Measurements from ENCODE around the gene ADARB2. TPM values are rescaled to one million over a fixed set of nuclear protein-coding genes. Genes with fewer than 3 reads are reported as not detected.

ADARB2 gene
- total and polyA plus RNA-seq, 7 experiments from 2014 or later = 0.05 to 13.6 (median 6.3) TPM; not detected in 3

GRCh38 chr10:1643161-1643907 lies 94.0 kb downstream of the ADARB2 start:
- Histone ChIP-seq H3K36me3 (ENCODE audit: control insufficient read depth in 2 of 3, insufficient read depth in 3 of 3, low read length in 3 of 3) (no peaks in the 10 kb centered on the region), H3K9me3 (ENCODE audit: control insufficient read depth in 2 of 3, low read length in 3 of 3) (no peaks in the 10 kb centered on the region), H3K27me3 (ENCODE audit: control insufficient read depth in 2 of 2, insufficient read depth in 2 of 2, low read length in 2 of 2) (no peaks in the 10 kb centered on the region), H3K4me1 (ENCODE audit: control insufficient read depth in 2 of 2, insufficient read depth in 2 of 2, low read length in 2 of 2) (no peaks in the 10 kb centered on the region), H3K4me3 (ENCODE audit: low read length) (no peak overlapping the region), H3K27ac (ENCODE audit: low read depth, low read length) (no peak overlapping the region)
- no peak for ATAC-seq
- ChIA-PET POLR2A (no interaction called here), CTCF (no interaction called here)
- Mint-ChIP-seq H3K27me3 (peaks cover 0 to 32% (median 5%) of the 10 kb centered on the region in 5 donors), H3K4me1 (peaks cover 0 to 9% (median 0%) of the 10 kb centered on the region in 7 donors), H3K36me3 (peaks cover 0 to 3% (median 0%) of the 10 kb centered on the region in 5 donors), H3K9me3 (peaks cover 0 to 3% (median 0%) of the 10 kb centered on the region in 11 donors), H3K4me3 (peak overlapping the region in 1 of 10 donors; percentile 18), H3K27ac (peak overlapping the region in 1 of 9 donors; percentile 68)
- intact Hi-C loops (cut with micrococcal nuclease) = no loop called here
- DNase-seq = no peak

GRCh38 chr10:1642600-1643160 lies 94.6 kb downstream of the ADARB2 start:
- Histone ChIP-seq H3K4me1 (ENCODE audit: control insufficient read depth in 2 of 2, insufficient read depth in 2 of 2, low read length in 2 of 2) (no peaks in the 10 kb centered on the region), H3K9me3 (ENCODE audit: control insufficient read depth in 2 of 3, low read length in 3 of 3) (no peaks in the 10 kb centered on the region), H3K27ac (ENCODE audit: low read depth, low read length) (no peak overlapping the region), H3K27me3 (ENCODE audit: control insufficient read depth in 2 of 2, insufficient read depth in 2 of 2, low read length in 2 of 2) (no peaks in the 10 kb centered on the region), H3K4me3 (ENCODE audit: low read length) (no peak overlapping the region), H3K36me3 (ENCODE audit: control insufficient read depth in 2 of 3, insufficient read depth in 3 of 3, low read length in 3 of 3) (no peaks in the 10 kb centered on the region)
- Mint-ChIP-seq H3K36me3 (peaks cover 0 to 3% (median 0%) of the 10 kb centered on the region in 5 donors), H3K4me1 (peaks cover 0 to 9% (median 0%) of the 10 kb centered on the region in 7 donors), H3K27ac (no peak overlapping the region), H3K4me3 (no peak overlapping the region), H3K9me3 (peaks cover 0 to 3% (median 0%) of the 10 kb centered on the region in 11 donors), H3K27me3 (peaks cover 0 to 32% (median 5%) of the 10 kb centered on the region in 5 donors)
- ChIA-PET CTCF (no interaction called here), POLR2A (no interaction called here)
- intact Hi-C loops (cut with micrococcal nuclease) = no loop called here
- DNase-seq (no peak), ATAC-seq (no peak)

GRCh38 chr10:1641402-1641801 lies 95.9 kb downstream of the ADARB2 start:
- no peaks in the 10 kb centered on the region for H3K36me3 ChIP-seq (ENCODE audit: control insufficient read depth in 2 of 3, insufficient read depth in 3 of 3, low read length in 3 of 3)
- ChIA-PET CTCF (no interaction called here), POLR2A (no interaction called here)
- no peaks in the 10 kb centered on the region for H3K9me3 ChIP-seq (ENCODE audit: control insufficient read depth in 2 of 3, low read length in 3 of 3)
- Mint-ChIP-seq H3K9me3 (peaks cover 0 to 3% (median 0%) of the 10 kb centered on the region in 11 donors), H3K27me3 (peaks cover 0 to 32% (median 5%) of the 10 kb centered on the region in 5 donors), H3K4me3 (no peak overlapping the region), H3K36me3 (peaks cover 0 to 3% (median 0%) of the 10 kb centered on the region in 5 donors), H3K27ac (no peak overlapping the region), H3K4me1 (peaks cover 0 to 9% (median 0%) of the 10 kb centered on the region in 7 donors)
- intact Hi-C loops (cut with micrococcal nuclease) = no loop called here
- no peaks in the 10 kb centered on the region for H3K27me3 ChIP-seq (ENCODE audit: control insufficient read depth in 2 of 2, insufficient read depth in 2 of 2, low read length in 2 of 2)
- ATAC-seq (no peak), DNase-seq (no peak)
- H3K27ac ChIP-seq (ENCODE audit: low read depth, low read length) = no peak overlapping the region
- H3K4me3 ChIP-seq (ENCODE audit: low read length) = no peak overlapping the region
- H3K4me1 ChIP-seq (ENCODE audit: control insufficient read depth in 2 of 2, insufficient read depth in 2 of 2, low read length in 2 of 2) = no peaks in the 10 kb centered on the region

- no peak overlapping the region for H3K4me3 Mint-ChIP-seq
- H3K4me1 Mint-ChIP-seq = peaks cover 0 to 9% (median 0%) of the 10 kb centered on the region in 7 donors
- POLR2A ChIA-PET = no interaction called here
- no peak for ATAC-seq
- peaks cover 0 to 3% (median 0%) of the 10 kb centered on the region in 11 donors for H3K9me3 Mint-ChIP-seq
- no peaks in the 10 kb centered on the region for H3K36me3 ChIP-seq (ENCODE audit: control insufficient read depth in 2 of 3, insufficient read depth in 3 of 3, low read length in 3 of 3)
- no peaks in the 10 kb centered on the region for H3K9me3 ChIP-seq (ENCODE audit: control insufficient read depth in 2 of 3, low read length in 3 of 3)
- no peak overlapping the region for H3K4me3 ChIP-seq (ENCODE audit: low read length)
- CTCF ChIA-PET = no interaction called here
- H3K27ac ChIP-seq (ENCODE audit: low read depth, low read length) = no peak overlapping the region
- intact Hi-C loops (cut with micrococcal nuclease) = no loop called here
- no peaks in the 10 kb centered on the region for H3K27me3 ChIP-seq (ENCODE audit: control insufficient read depth in 2 of 2, insufficient read depth in 2 of 2, low read length in 2 of 2)
- H3K27me3 Mint-ChIP-seq = peaks cover 2 to 21% (median 12%) of the 10 kb centered on the region in 5 donors
- no peak overlapping the region for H3K27ac Mint-ChIP-seq
- H3K4me1 ChIP-seq (ENCODE audit: control insufficient read depth in 2 of 2, insufficient read depth in 2 of 2, low read length in 2 of 2) = no peaks in the 10 kb centered on the region
- peaks cover 0 to 3% (median 0%) of the 10 kb centered on the region in 5 donors for H3K36me3 Mint-ChIP-seq
- no peak for DNase-seq
Measured at GRCh38 chr10:1638889-1639419, 98.4 kb downstream of the ADARB2 start.

- H3K27me3 Mint-ChIP-seq = peaks cover 2 to 20% (median 14%) of the 10 kb centered on the region in 5 donors
- intact Hi-C loops (cut with micrococcal nuclease) = no loop called here
- Histone ChIP-seq H3K4me1 (ENCODE audit: control insufficient read depth in 2 of 2, insufficient read depth in 2 of 2, low read length in 2 of 2) (no peaks in the 10 kb centered on the region), H3K27ac (ENCODE audit: low read depth, low read length) (no peak overlapping the region), H3K4me3 (ENCODE audit: low read length) (no peak overlapping the region), H3K9me3 (ENCODE audit: control insufficient read depth in 2 of 3, low read length in 3 of 3) (no peaks in the 10 kb centered on the region), H3K36me3 (ENCODE audit: control insufficient read depth in 2 of 3, insufficient read depth in 3 of 3, low read length in 3 of 3) (no peaks in the 10 kb centered on the region), H3K27me3 (ENCODE audit: control insufficient read depth in 2 of 2, insufficient read depth in 2 of 2, low read length in 2 of 2) (no peaks in the 10 kb centered on the region)
- ATAC-seq (no peak), DNase-seq (no peak)
- H3K4me1 Mint-ChIP-seq = peaks cover 2 to 8% (median 7%) of the 10 kb centered on the region in 7 donors
- ChIA-PET CTCF (no interaction called here), POLR2A (no interaction called here)
- no peak overlapping the region for H3K27ac Mint-ChIP-seq
- no peaks in the 10 kb centered on the region for H3K9me3 Mint-ChIP-seq
- no peaks in the 10 kb centered on the region for H3K36me3 Mint-ChIP-seq
- no peak overlapping the region for H3K4me3 Mint-ChIP-seq
Measured at GRCh38 chr10:1635340-1635739, 102.0 kb downstream of the ADARB2 start.

- Histone ChIP-seq H3K4me3 (ENCODE audit: low read length) (no peak overlapping the region), H3K4me1 (ENCODE audit: control insufficient read depth in 2 of 2, insufficient read depth in 2 of 2, low read length in 2 of 2) (no peaks in the 10 kb centered on the region), H3K27me3 (ENCODE audit: control insufficient read depth in 2 of 2, insufficient read depth in 2 of 2, low read length in 2 of 2) (no peaks in the 10 kb centered on the region), H3K9me3 (ENCODE audit: control insufficient read depth in 2 of 3, low read length in 3 of 3) (no peaks in the 10 kb centered on the region), H3K36me3 (ENCODE audit: control insufficient read depth in 2 of 3, insufficient read depth in 3 of 3, low read length in 3 of 3) (no peaks in the 10 kb centered on the region), H3K27ac (ENCODE audit: low read depth, low read length) (no peak overlapping the region)
- Mint-ChIP-seq H3K27ac (no peak overlapping the region), H3K9me3 (no peaks in the 10 kb centered on the region), H3K4me3 (no peak overlapping the region), H3K4me1 (peaks cover 2 to 13% (median 7%) of the 10 kb centered on the region in 7 donors), H3K36me3 (no peaks in the 10 kb centered on the region), H3K27me3 (peaks cover 2 to 25% (median 14%) of the 10 kb centered on the region in 5 donors)
- ATAC-seq = no peak
- CTCF ChIA-PET = no interaction called here
- DNase-seq = no peak
- POLR2A ChIA-PET = no interaction called here
- intact Hi-C loops (cut with micrococcal nuclease) = no loop called here
Measured at GRCh38 chr10:1634239-1634638, 103.1 kb downstream of the ADARB2 start.

Measured in naive thymus-derived CD4-positive, alpha-beta T cell (primary cell).